Neural cell (in vitro differentiated cells): ENCODE results near the gene ZBTB7C. TPM values are rescaled to one million over a fixed set of nuclear protein-coding genes. Genes with fewer than 3 reads are reported as not detected.

Experiments
- H2AFZ ChIP-seq: fragments of 200-600, 300-800 bp; sonication (generic), shearing (Covaris generic); 2 replicates; pipeline ENCODE4 v1.6.0; 2014; ENCODE audit warnings: low read depth, mild to moderate bottlenecking, antibody characterized with exemption, low read length, moderate library complexity
- H3F3A ChIP-seq: fragments of 200-600 bp; shearing (Covaris generic); 2 replicates; pipeline ENCODE4 v1.6.1; 2016; ENCODE audit warnings: mild to moderate bottlenecking, moderate library complexity, mixed read lengths, antibody characterized with exemption, low read length; ENCODE audit not compliant: insufficient read depth, poor library complexity, severe bottlenecking
- H3K27ac ChIP-seq: fragments of 200-600, 300-800 bp; sonication (generic), shearing (Covaris generic); 2 replicates; pipeline ENCODE4 v1.5.1; 2014; ENCODE audit warnings: mild to moderate bottlenecking, low read length, moderate library complexity
- H3K27me3 ChIP-seq: fragments of 300-800, 200-600 bp; sonication (generic), shearing (Covaris generic); 2 replicates; pipeline ENCODE4 v1.6.0; 2014; ENCODE audit warnings: mild to moderate bottlenecking, low read depth, low read length, moderate library complexity; ENCODE audit not compliant: insufficient read depth
- H3K36me3 ChIP-seq: fragments of 300-800, 200-600 bp; sonication (generic), shearing (Covaris generic); 2 replicates; pipeline ENCODE4 v1.5.1; 2014; ENCODE audit warnings: mild to moderate bottlenecking, antibody characterized with exemption, low read length, moderate library complexity; ENCODE audit not compliant: insufficient read depth
- H3K4me2 ChIP-seq: fragments of 300-800, 200-600 bp; sonication (generic), shearing (Covaris generic); 2 replicates; pipeline ENCODE4 v1.6.0; 2014; ENCODE audit warnings: mild to moderate bottlenecking, low read length
- H3K4me3 ChIP-seq: fragments of 300-800, 200-600 bp; sonication (generic), shearing (Covaris generic); 2 replicates; pipeline ENCODE4 v1.5.1; 2014; ENCODE audit warnings: mild to moderate bottlenecking, low read length, moderate library complexity
- H3K79me2 ChIP-seq: fragments of 200-600 bp; shearing (Covaris generic); replicated peaks from 2 replicates; pipeline ENCODE4 v1.6.0; 2014; ENCODE audit warnings: mild to moderate bottlenecking, low read length, moderate library complexity; ENCODE audit not compliant: insufficient read depth
- H3K9ac ChIP-seq: fragments of 300-800, 200-600 bp; sonication (generic), shearing (Covaris generic); 2 replicates; pipeline ENCODE4 v1.6.1; 2016; ENCODE audit warnings: mild to moderate bottlenecking, low read length, mixed read lengths
- H3K9me2 ChIP-seq: fragments of 200-600 bp; shearing (Covaris generic); 2 replicates; pipeline ENCODE4 v1.6.1; 2016; ENCODE audit warnings: mild to moderate bottlenecking, low read length, mixed read lengths; ENCODE audit not compliant: insufficient read depth
- H3K9me3 ChIP-seq: fragments of 200-600, 300-800 bp; sonication (generic), shearing (Covaris generic); 2 replicates; pipeline ENCODE4 v1.6.1; 2016; ENCODE audit warnings: mild to moderate bottlenecking, mixed run types, low read length, moderate library complexity, mixed read lengths
- H4K20me1 ChIP-seq: fragments of 200-600 bp; shearing (Covaris generic); 2 replicates; pipeline ENCODE4 v1.6.1; 2016; ENCODE audit warnings: mild to moderate bottlenecking, mixed run types; ENCODE audit not compliant: insufficient read depth
- CTCF ChIP-seq: fragments of 450-650 bp; IDR thresholded peaks from 2 replicates; pipeline ENCODE4 v1.5.1; 2014; ENCODE audit warnings: antibody characterized with exemption, mild to moderate bottlenecking, moderate library complexity; ENCODE audit not compliant: poor library complexity, severe bottlenecking
- EP300 ChIP-seq: fragments of 450-650 bp; conservative IDR thresholded peaks from 2 replicates; pipeline ENCODE4 v1.6.1; 2014; ENCODE audit warnings: antibody characterized with exemption, mild to moderate bottlenecking, moderate library complexity; ENCODE audit not compliant: poor library complexity, severe bottlenecking
- EZH2 ChIP-seq: fragments of 200-600, 300-800 bp; shearing (Covaris generic), sonication (generic); IDR thresholded peaks from 2 replicates; pipeline ENCODE4 v1.6.1; 2014; ENCODE audit warnings: antibody characterized with exemption, low read length, borderline replicate concordance, mild to moderate bottlenecking; ENCODE audit not compliant: insufficient read depth, poor library complexity, severe bottlenecking
- MXI1 ChIP-seq: fragments of 450-650 bp; conservative IDR thresholded peaks from 2 replicates; pipeline ENCODE4 v1.6.1; 2014; ENCODE audit warnings: antibody characterized with exemption, mild to moderate bottlenecking; ENCODE audit not compliant: poor library complexity, severe bottlenecking
- POLR2AphosphoS5 ChIP-seq: IDR thresholded peaks from 2 replicates; pipeline ENCODE4 v1.6.1; 2012
- RAD21 ChIP-seq: fragments of 450-650 bp; conservative IDR thresholded peaks from 2 replicates; pipeline ENCODE4 v1.6.1; 2014; ENCODE audit warnings: antibody characterized with exemption, mild to moderate bottlenecking, moderate library complexity
- SMC3 ChIP-seq: fragments of 450-650 bp; conservative IDR thresholded peaks from 2 replicates; pipeline ENCODE4 v1.6.1; 2014; ENCODE audit warnings: antibody characterized with exemption, mild to moderate bottlenecking, moderate library complexity; ENCODE audit not compliant: poor library complexity
- TAF1 ChIP-seq: IDR thresholded peaks from 2 replicates; pipeline ENCODE4 v1.6.1; 2012; ENCODE audit warnings: low read depth
- polyA plus RNA-seq: library from polyadenylated mRNA; depleted of rRNA; stranded (reverse); fragments of >200 nt; gene quantifications from 2 replicates; pipeline ENCODE4 v1.2.3, GENCODE V29; 2014
- TF ChIP-seq, protein P1 (sequence below): IDR thresholded peaks from 2 replicates; pipeline ENCODE4 v1.6.1; 2012; ENCODE audit warnings: borderline replicate concordance

ZBTB7C gene
- polyA plus RNA-seq, 1 donor from 2014 or later = 2.4 TPM

DNA sequence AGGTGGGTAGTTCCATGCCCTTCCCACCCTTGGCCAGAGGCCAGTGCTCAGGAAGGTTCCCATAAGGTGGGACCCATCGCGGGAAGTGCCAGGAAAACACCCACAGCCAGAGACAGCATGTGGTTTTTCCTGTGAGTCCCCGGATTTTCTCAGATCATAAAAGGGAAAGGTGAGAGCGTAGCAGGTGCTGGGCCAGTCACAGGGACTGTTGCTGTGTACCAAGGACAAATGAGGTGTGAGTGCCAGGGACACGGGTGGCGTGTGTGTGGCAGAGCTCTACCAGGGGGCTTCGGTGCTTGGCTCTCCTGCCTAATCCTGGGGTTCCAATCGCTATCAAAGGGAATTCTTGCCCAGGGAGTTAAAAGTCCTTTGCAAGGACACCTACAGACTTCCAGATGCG, 319.2 kb downstream of the ZBTB7C start:
- H3K27me3 ChIP-seq = no peaks in the 10 kb centered on the region
- no peak overlapping the region for H3K9ac ChIP-seq
- no peaks in the 10 kb centered on the region for H3K9me2 ChIP-seq
- no peaks in the 10 kb centered on the region for H3F3A ChIP-seq
- H3K4me3 ChIP-seq = no peak overlapping the region
- no peak overlapping the region for H3K27ac ChIP-seq
- no peaks in the 10 kb centered on the region for H3K79me2 ChIP-seq
- no peaks in the 10 kb centered on the region for H4K20me1 ChIP-seq
- H3K36me3 ChIP-seq = no peaks in the 10 kb centered on the region
- no peak overlapping the region for H2AFZ ChIP-seq
- H3K4me2 ChIP-seq = no peak overlapping the region
- TF ChIP-seq TAF1 = no peak
- TF ChIP-seq RAD21 = no peak
- TF ChIP-seq CTCF = no peak
- no peak for TF ChIP-seq MXI1
- no peak for TF ChIP-seq EZH2
- no peak for TF ChIP-seq EP300
- no peak for TF ChIP-seq POLR2AphosphoS5
- TF ChIP-seq, protein P1, sequence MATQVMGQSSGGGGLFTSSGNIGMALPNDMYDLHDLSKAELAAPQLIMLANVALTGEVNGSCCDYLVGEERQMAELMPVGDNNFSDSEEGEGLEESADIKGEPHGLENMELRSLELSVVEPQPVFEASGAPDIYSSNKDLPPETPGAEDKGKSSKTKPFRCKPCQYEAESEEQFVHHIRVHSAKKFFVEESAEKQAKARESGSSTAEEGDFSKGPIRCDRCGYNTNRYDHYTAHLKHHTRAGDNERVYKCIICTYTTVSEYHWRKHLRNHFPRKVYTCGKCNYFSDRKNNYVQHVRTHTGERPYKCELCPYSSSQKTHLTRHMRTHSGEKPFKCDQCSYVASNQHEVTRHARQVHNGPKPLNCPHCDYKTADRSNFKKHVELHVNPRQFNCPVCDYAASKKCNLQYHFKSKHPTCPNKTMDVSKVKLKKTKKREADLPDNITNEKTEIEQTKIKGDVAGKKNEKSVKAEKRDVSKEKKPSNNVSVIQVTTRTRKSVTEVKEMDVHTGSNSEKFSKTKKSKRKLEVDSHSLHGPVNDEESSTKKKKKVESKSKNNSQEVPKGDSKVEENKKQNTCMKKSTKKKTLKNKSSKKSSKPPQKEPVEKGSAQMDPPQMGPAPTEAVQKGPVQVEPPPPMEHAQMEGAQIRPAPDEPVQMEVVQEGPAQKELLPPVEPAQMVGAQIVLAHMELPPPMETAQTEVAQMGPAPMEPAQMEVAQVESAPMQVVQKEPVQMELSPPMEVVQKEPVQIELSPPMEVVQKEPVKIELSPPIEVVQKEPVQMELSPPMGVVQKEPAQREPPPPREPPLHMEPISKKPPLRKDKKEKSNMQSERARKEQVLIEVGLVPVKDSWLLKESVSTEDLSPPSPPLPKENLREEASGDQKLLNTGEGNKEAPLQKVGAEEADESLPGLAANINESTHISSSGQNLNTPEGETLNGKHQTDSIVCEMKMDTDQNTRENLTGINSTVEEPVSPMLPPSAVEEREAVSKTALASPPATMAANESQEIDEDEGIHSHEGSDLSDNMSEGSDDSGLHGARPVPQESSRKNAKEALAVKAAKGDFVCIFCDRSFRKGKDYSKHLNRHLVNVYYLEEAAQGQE = no peak
- no peak for TF ChIP-seq SMC3
- no peaks in the 10 kb centered on the region for H3K9me3 ChIP-seq

DNA sequence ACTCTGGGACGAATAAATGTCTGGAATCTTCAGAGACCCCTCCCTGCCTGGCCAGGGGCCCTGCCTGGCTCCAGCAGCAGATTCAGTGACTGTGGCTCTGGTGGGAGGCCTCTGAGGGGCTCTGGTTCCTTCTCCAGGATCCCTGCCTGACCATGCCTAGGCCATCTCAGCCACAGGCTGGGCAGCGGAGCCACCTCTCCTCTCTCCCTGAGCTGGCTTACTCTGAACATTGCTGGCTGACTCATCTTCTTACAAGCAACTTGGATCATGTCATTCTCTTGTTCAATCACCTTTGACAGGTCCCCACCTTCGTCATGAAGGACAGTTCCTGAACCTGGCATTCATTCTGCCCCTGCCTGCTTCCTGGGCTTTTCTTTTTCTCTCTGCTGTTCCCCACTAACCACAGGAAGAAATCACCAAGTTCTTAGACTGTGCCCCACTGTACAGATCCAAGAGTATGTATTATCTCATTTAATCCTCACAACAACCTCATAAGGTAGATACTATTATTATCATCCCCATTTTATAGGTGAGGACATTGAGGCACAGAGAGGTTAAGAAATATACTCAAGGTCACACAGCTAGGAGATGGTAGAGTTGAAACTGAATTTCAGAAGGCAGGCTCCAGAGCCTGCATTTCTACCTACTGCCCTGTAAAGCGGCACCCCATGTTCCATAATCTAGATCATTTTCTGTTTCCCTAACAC, 323.2 kb downstream of the ZBTB7C start:
- Histone ChIP-seq H3K9me3 (no peaks in the 10 kb centered on the region), H3K27me3 (no peaks in the 10 kb centered on the region), H3F3A (no peaks in the 10 kb centered on the region), H3K4me3 (no peak overlapping the region), H3K4me2 (no peak overlapping the region), H2AFZ (no peak overlapping the region), H4K20me1 (no peaks in the 10 kb centered on the region), H3K9me2 (no peaks in the 10 kb centered on the region), H3K79me2 (no peaks in the 10 kb centered on the region), H3K27ac (no peak overlapping the region), H3K36me3 (no peaks in the 10 kb centered on the region), H3K9ac (no peak overlapping the region)
- TF ChIP-seq EP300 = no peak
- no peak for TF ChIP-seq RAD21
- TF ChIP-seq CTCF = no peak
- no peak for TF ChIP-seq MXI1
- no peak for TF ChIP-seq SMC3
- TF ChIP-seq, protein P1 = no peak
- TF ChIP-seq TAF1 = no peak
- no peak for TF ChIP-seq POLR2AphosphoS5
- no peak for TF ChIP-seq EZH2
